Measurements from ENCODE around the gene ID3. TPM values are rescaled to one million over a fixed set of nuclear protein-coding genes. Genes with fewer than 3 reads are reported as not detected.

Gene ID3
- total RNA-seq, 1 donor from 2014 or later, result 47.4 TPM

DNA sequence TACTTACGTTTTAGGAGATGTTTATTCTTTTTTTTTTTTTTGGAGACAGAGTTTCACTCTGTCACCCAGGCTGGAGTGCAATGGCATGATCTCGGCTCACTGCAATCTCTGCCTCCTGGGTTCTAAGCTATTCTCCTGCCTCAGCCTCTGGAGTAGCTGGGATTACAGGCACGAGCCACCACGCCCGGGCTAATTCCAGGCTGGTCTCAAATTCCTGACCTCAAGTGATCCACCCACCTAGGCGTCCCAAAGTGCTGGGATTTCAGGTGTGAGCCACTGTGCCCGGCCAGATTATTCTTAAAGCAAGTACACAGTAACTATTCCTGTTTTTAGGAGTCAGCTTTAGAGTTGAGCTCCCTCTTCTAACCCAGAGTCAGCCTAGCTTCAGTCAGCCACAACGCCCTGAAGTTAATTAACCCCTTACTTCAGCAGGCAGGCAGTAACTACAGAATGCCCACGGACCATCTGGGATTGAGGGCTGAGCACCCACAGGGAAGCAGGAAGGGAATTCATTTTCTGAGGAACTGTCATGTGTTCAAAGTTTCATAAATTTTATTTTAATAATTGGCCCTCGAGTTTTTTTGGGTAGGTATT is 5.3 kb upstream of the ID3 start:
- Histone ChIP-seq H3K36me3 (ENCODE audit: control insufficient read depth, insufficient read depth, low read length) (no peaks in the 10 kb centered on the region), H3K27me3 (ENCODE audit: control insufficient read depth, insufficient read depth, low read length) (no peaks in the 10 kb centered on the region), H3K4me3 (ENCODE audit: low read depth, low read length) (no peak overlapping the region)
- DNase-seq (ENCODE audit: low read depth) (no peak), FAIRE-seq (no peak)
- TF ChIP-seq, protein P1, sequence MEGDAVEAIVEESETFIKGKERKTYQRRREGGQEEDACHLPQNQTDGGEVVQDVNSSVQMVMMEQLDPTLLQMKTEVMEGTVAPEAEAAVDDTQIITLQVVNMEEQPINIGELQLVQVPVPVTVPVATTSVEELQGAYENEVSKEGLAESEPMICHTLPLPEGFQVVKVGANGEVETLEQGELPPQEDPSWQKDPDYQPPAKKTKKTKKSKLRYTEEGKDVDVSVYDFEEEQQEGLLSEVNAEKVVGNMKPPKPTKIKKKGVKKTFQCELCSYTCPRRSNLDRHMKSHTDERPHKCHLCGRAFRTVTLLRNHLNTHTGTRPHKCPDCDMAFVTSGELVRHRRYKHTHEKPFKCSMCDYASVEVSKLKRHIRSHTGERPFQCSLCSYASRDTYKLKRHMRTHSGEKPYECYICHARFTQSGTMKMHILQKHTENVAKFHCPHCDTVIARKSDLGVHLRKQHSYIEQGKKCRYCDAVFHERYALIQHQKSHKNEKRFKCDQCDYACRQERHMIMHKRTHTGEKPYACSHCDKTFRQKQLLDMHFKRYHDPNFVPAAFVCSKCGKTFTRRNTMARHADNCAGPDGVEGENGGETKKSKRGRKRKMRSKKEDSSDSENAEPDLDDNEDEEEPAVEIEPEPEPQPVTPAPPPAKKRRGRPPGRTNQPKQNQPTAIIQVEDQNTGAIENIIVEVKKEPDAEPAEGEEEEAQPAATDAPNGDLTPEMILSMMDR (IDR thresholded peaks at IDR 0.05; ENCODE audit: insufficient read depth, low read length, severe bottlenecking), result no peak

DNA sequence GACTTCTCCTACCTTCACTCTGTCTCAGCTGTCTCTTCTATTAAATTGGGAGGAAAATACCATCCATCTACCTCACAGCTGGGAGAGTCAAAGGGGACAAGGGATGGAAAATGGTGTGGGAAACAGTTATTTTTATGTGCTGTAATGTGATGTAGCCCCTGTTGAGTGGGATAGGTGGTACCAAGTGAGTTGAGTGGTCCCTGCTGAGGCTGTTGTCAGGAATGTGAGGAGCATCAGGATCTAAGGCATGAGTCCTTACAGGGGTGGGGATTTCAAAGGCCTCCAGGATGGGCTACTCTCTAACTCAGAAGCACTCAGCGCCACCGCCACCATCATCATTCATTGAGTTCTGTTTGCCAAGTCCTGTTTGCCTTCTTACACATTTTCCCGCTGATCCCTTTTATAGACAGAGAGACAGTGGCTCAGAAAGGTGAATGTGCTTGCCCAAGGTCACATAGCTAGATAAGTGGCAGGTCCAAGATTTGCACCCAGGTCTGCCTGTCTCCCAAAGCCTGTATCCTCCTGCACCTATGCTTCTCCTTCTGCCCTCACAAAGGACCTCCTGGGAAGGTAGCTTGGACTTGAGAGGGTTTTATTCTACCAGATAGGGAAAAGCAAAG is 4.6 kb upstream of the ID3 start:
- no peaks in the 10 kb centered on the region for H3K27me3 ChIP-seq (ENCODE audit: control insufficient read depth, insufficient read depth, low read length)
- H3K4me3 ChIP-seq (ENCODE audit: low read depth, low read length), result no peak overlapping the region
- DNase-seq (ENCODE audit: low read depth) (no peak), FAIRE-seq (no peak)
- TF ChIP-seq, protein P1 (IDR thresholded peaks at IDR 0.05; ENCODE audit: insufficient read depth, low read length, severe bottlenecking), result no peak
- H3K36me3 ChIP-seq (ENCODE audit: control insufficient read depth, insufficient read depth, low read length), result no peaks in the 10 kb centered on the region

DNA sequence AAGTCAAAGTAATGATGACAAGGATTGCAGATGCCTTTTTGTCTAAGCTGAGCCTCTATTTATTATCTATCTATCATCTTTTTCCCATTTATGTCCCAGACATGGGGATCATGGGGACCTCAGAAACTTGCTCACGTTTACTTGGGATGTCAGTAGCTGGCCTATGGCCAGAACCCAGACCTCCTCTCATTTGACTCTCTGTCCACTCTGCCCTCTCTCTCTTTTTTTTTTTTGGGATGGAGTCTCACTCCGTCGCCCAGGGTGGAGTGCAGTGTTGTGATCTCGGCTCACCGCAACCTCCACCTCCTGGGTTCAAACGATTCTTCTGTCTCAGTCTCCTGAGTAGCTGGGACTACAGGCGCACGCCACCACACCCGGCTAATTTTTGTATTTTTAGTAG is 3.7 kb upstream of the ID3 start:
- TF ChIP-seq, protein P1 (IDR thresholded peaks at IDR 0.05; ENCODE audit: insufficient read depth, low read length, severe bottlenecking), result no peak
- Histone ChIP-seq H3K4me3 (ENCODE audit: low read depth, low read length) (no peak overlapping the region), H3K27me3 (ENCODE audit: control insufficient read depth, insufficient read depth, low read length) (no peaks in the 10 kb centered on the region), H3K36me3 (ENCODE audit: control insufficient read depth, insufficient read depth, low read length) (peaks cover 2% of the 10 kb centered on the region)
- no peak for DNase-seq (ENCODE audit: low read depth)
- no peak for FAIRE-seq

DNA sequence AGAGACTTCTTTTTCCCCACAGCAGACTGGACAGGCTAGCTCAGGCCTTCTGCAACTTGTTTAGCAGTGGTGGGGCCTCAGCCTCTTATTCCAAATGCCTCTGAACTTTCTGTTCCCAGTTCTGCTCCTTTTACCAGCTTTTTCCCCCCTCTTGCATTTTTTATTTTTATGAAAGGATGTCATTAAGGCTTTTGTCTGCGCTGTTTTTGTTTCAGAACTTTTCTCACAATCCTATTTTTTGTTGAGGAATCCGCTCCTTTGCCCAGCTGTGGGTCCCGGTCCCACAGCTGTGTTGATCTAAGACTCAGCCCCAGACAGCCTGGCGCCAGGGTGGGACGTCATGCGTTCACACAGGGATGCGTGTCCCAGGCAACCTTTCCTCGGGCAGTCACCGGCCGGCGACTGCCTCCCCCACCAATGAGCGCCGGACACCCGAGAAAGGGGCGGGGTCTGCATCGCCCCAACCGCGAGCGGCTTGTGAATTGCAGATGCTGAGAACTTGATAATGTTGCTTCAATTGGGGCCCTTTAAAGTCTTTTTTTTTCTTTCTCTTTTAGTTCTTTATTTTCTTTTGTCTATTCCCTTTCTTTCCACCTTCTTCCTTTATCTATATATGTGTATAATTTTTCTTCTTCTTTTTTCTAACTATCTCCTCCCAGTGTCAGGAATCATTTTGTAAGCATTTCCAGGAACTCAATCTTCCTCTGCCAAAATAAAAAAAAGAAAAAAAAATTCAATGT is 3.0 kb upstream of the ID3 start:
- Histone ChIP-seq H3K36me3 (ENCODE audit: control insufficient read depth, insufficient read depth, low read length) (peaks cover 2% of the 10 kb centered on the region), H3K4me3 (ENCODE audit: low read depth, low read length) (no peak overlapping the region), H3K27me3 (ENCODE audit: control insufficient read depth, insufficient read depth, low read length) (no peaks in the 10 kb centered on the region)
- no peak for FAIRE-seq
- TF ChIP-seq, protein P1 (IDR thresholded peaks at IDR 0.05; ENCODE audit: insufficient read depth, low read length, severe bottlenecking), result no peak
- peak; percentile 84 for DNase-seq (ENCODE audit: low read depth)

DNA sequence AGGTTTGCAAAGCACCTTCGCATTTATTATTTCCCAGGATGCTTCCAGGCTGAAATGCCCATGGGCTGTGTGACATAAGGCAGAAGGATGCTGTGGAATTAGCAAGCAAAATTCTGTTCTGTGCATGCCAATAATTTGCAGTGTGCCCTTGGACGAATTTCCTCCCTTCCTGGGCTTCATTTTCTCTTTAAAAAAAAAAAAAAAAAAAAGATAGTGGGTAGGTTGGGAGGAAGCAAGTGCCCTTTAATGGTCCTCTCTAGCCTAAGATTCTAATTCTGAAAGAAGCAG is 2.5 kb upstream of the ID3 start:
- FAIRE-seq (no peak), DNase-seq (ENCODE audit: low read depth) (no peak)
- no peaks in the 10 kb centered on the region for H3K27me3 ChIP-seq (ENCODE audit: control insufficient read depth, insufficient read depth, low read length)
- TF ChIP-seq, protein P1 (IDR thresholded peaks at IDR 0.05; ENCODE audit: insufficient read depth, low read length, severe bottlenecking), result no peak
- H3K4me3 ChIP-seq (ENCODE audit: low read depth, low read length), result no peak overlapping the region
- peaks cover 2% of the 10 kb centered on the region for H3K36me3 ChIP-seq (ENCODE audit: control insufficient read depth, insufficient read depth, low read length)
